GM19438 (cell line): Measurements from ENCODE around the gene NACC2.
"Not testable (repeated sequence)": the region's sequence is repeated elsewhere in the genome, so short reads cannot be mapped to it uniquely, and the experiment has no call there.

Experiments used
- ATAC-seq: cut with Tn5 transposase; IDR thresholded peaks from one replicate; pipeline ENCODE4 v1.9.1; 2021; ENCODE audit warnings: low read depth; ENCODE audit not compliant: unreplicated experiment

Gene NACC2

GRCh38 chr9:136111190-136111589, 16.1 kb upstream of the NACC2 start:
- ATAC-seq = no peak

GRCh38 chr9:136110082-136111061, 15.3 kb upstream of the NACC2 start:
- ATAC-seq = no peak

- peak; percentile 57 for ATAC-seq
Measured at GRCh38 chr9:136109351-136110081, 14.4 kb upstream of the NACC2 start.

GRCh38 chr9:136108648-136109266, 13.7 kb upstream of the NACC2 start:
- no peak for ATAC-seq

GRCh38 chr9:136107953-136108647, 13.0 kb upstream of the NACC2 start:
- ATAC-seq = no peak

- ATAC-seq = no peak
Measured at GRCh38 chr9:136107155-136107952, 12.3 kb upstream of the NACC2 start.

GRCh38 chr9:136105398-136106135, 10.5 kb upstream of the NACC2 start:
- no peak for ATAC-seq

- ATAC-seq = no peak
Measured at GRCh38 chr9:136104916-136105315, 9.8 kb upstream of the NACC2 start.

- ATAC-seq = no peak
Measured at GRCh38 chr9:136104488-136104800, 9.4 kb upstream of the NACC2 start.

- no peak for ATAC-seq
Measured at GRCh38 chr9:136103651-136104487, 8.8 kb upstream of the NACC2 start.

- ATAC-seq = not testable (repeated sequence)
Measured at GRCh38 chr9:136101615-136102074, 6.6 kb upstream of the NACC2 start.

- no peak for ATAC-seq
Measured at GRCh38 chr9:136100700-136101614, 5.9 kb upstream of the NACC2 start.

- no peak for ATAC-seq
Measured at GRCh38 chr9:136099542-136099941, 4.5 kb upstream of the NACC2 start.

GRCh38 chr9:136098844-136099243, 3.8 kb upstream of the NACC2 start:
- no peak for ATAC-seq

- no peak for ATAC-seq
Measured at GRCh38 chr9:136098210-136098609, 3.1 kb upstream of the NACC2 start.

- ATAC-seq = no peak
Measured at GRCh38 chr9:136096505-136097001, 1.5 kb upstream of the NACC2 start.
